SK-N-SH (cell line): Measurements from ENCODE around the gene CNTN4. TPM values are rescaled to one million over a fixed set of nuclear protein-coding genes. Genes with fewer than 3 reads are reported as not detected.

Experiments
- CTCF ChIA-PET: fragments of 300-600, 350-600 bp; formaldehyde crosslinking; extraction: SDS; loops from one replicate; lab custom pipeline; 2021; lab: Yijun Ruan, JAX
- POLR2A ChIA-PET: fragments of 350-600 bp; sonication (Branson Sonifier 250); formaldehyde crosslinking; extraction: SDS; loops from one replicate; lab custom pipeline; 2020; ENCODE audit warnings: antibody characterized with exemption, inconsistent platforms; lab: Yijun Ruan, JAX
- DNase-seq: peaks from one replicate; pipeline ENCODE4 v3.0.0; 2012
- H2AFZ ChIP-seq: fragments of 200-600 bp; sonication (generic); 2 replicates; pipeline ENCODE4 v1.8.1; 2016; ENCODE audit warnings: antibody characterized with exemption, mild to moderate bottlenecking, low read depth
- H3F3A ChIP-seq: fragments of 200-600 bp; sonication (generic); replicated peaks from 2 replicates; pipeline ENCODE3; 2016; ENCODE audit warnings: antibody characterized with exemption, mild to moderate bottlenecking; ENCODE audit not compliant: insufficient read depth
- H3K27ac ChIP-seq, 2 experiments: fragments of 200-500 bp in 1 of 2; fragments of 200-600 bp in 1 of 2; sonication (Bioruptor generic) in 1 of 2; sonication (generic), shearing (Covaris generic) in 1 of 2; 2 replicates each; pipeline versions ENCODE4 v1.5.1 to v1.6.1; 2014 to 2016; ENCODE audit warnings: low read depth in 2 of 2, inconsistent platforms in 1 of 2, low read length in 1 of 2, mild to moderate bottlenecking in 1 of 2, mixed read lengths in 1 of 2
- H3K27me3 ChIP-seq: fragments of 200-600 bp; sonication (generic), shearing (Covaris generic); 2 replicates; pipeline ENCODE4 v1.6.1; 2016; ENCODE audit warnings: mixed run types; ENCODE audit not compliant: insufficient read depth
- H3K36me3 ChIP-seq, 2 experiments: fragments of 200-500 bp in 1 of 2; fragments of 200-600 bp in 1 of 2; sonication (Bioruptor generic) in 1 of 2; sonication (generic) in 1 of 2; replicated peaks in 1 of 2; 2 replicates each; pipeline versions ENCODE3 to v1.5.1; 2014 to 2016; ENCODE audit warnings: low read length in 1 of 2, mild to moderate bottlenecking in 1 of 2; ENCODE audit not compliant: insufficient read depth in 2 of 2, control insufficient read depth in 1 of 2
- H3K4me1 ChIP-seq, 2 experiments: fragments of 200-500 bp in 1 of 2; fragments of 200-600 bp in 1 of 2; sonication (Bioruptor generic) in 1 of 2; sonication (generic), shearing (Covaris generic) in 1 of 2; 2 replicates each; pipeline versions ENCODE4 v1.5.1 to v1.6.1; 2014 to 2016; ENCODE audit warnings: low read depth in 1 of 2, low read length in 1 of 2, mixed run types in 1 of 2; ENCODE audit not compliant: insufficient read depth in 2 of 2, control insufficient read depth in 1 of 2
- H3K4me2 ChIP-seq: fragments of 200-600 bp; sonication (generic), shearing (Covaris generic); 2 replicates; pipeline ENCODE4 v1.6.1; 2017; ENCODE audit warnings: mixed run types
- H3K4me3 ChIP-seq, 2 experiments: fragments of 200-500 bp in 1 of 2; fragments of 200-600 bp in 1 of 2; sonication (Bioruptor generic) in 1 of 2; sonication (generic), shearing (Covaris generic) in 1 of 2; 2 replicates each; pipeline versions ENCODE4 v1.5.1 to v1.8.1; 2014 to 2016; ENCODE audit warnings: low read depth in 2 of 2, inconsistent platforms in 1 of 2, low read length in 1 of 2, mild to moderate bottlenecking in 1 of 2, mixed read lengths in 1 of 2, moderate library complexity in 1 of 2
- H3K79me2 ChIP-seq: fragments of 200-600 bp; sonication (generic); 2 replicates; pipeline ENCODE4 v1.8.1; 2017; ENCODE audit warnings: mild to moderate bottlenecking; ENCODE audit not compliant: insufficient read depth
- H3K9ac ChIP-seq: fragments of 200-600 bp; sonication (generic); 2 replicates; pipeline ENCODE4 v1.6.1; 2017; ENCODE audit warnings: mixed run types
- H3K9me2 ChIP-seq: fragments of 200-600 bp; sonication (generic); 2 replicates; pipeline ENCODE4 v1.6.1; 2017; ENCODE audit warnings: mixed run types
- H3K9me3 ChIP-seq: fragments of 200-600 bp; sonication (generic); 2 replicates; pipeline ENCODE4 v1.6.1; 2017; ENCODE audit warnings: mixed run types, mild to moderate bottlenecking, moderate library complexity
- H4K20me1 ChIP-seq: fragments of 200-600 bp; sonication (generic); 2 replicates; pipeline ENCODE4 v1.6.1; 2017; ENCODE audit warnings: mild to moderate bottlenecking, mixed run types; ENCODE audit not compliant: insufficient read depth
- ELF1 ChIP-seq: IDR thresholded peaks from 2 replicates; pipeline ENCODE4 v1.4.0; 2012
- EP300 ChIP-seq, 2 experiments: IDR thresholded peaks; 2 replicates each; pipeline versions ENCODE4 v1.4.0 to v1.6.1; 2012; ENCODE audit warnings: borderline replicate concordance in 1 of 2, low read depth in 1 of 2, low read length in 1 of 2
- FOSL2 ChIP-seq: IDR thresholded peaks from 2 replicates; pipeline ENCODE4 v1.4.0; 2012; ENCODE audit warnings: low read depth, mild to moderate bottlenecking, moderate library complexity, borderline replicate concordance
- FOXJ3 ChIP-seq: sonication (generic); formaldehyde crosslinking; IDR thresholded peaks from 2 replicates; pipeline ENCODE4 v1.5.1; 2020; ENCODE audit warnings: mild to moderate bottlenecking, missing genetic modification reagents
- MXI1 ChIP-seq: IDR thresholded peaks from 2 replicates; pipeline ENCODE4 v1.6.1; 2012; ENCODE audit warnings: mild to moderate bottlenecking, low read depth, low read length, improper control_type of control experiment
- RXRA ChIP-seq: IDR thresholded peaks from 2 replicates; pipeline ENCODE4 v1.4.0; 2012; ENCODE audit warnings: low read depth, mild to moderate bottlenecking, borderline replicate concordance
- TEAD4 ChIP-seq: IDR thresholded peaks from 2 replicates; pipeline ENCODE4 v1.4.0; 2012; ENCODE audit warnings: mild to moderate bottlenecking, borderline replicate concordance; ENCODE audit not compliant: insufficient read depth
- WGBS: methylation state at CpG from one replicate; pipeline ENCODE4 v1.1.6; 2017; ENCODE audit warnings: low lambda C conversion rate; 5-methylcytosine and 5-hydroxymethylcytosine counted together
- polyA plus RNA-seq, 3 experiments: library from polyadenylated mRNA; depleted of rRNA; stranded (reverse); fragments of >200 nt; gene quantifications; 2 replicates each; pipeline ENCODE4 v1.2.3, GENCODE V29; 2012
- TF ChIP-seq, protein P1 (sequence below): IDR thresholded peaks from 2 replicates; pipeline ENCODE4; 2012
- TF ChIP-seq, protein P2 (sequence below): IDR thresholded peaks from 2 replicates; pipeline ENCODE4 v1.4.0; 2012; ENCODE audit warnings: low read depth, borderline replicate concordance
- TF ChIP-seq, protein P3 (sequence below): fragments of 150-350 bp; IDR thresholded peaks from 2 replicates; pipeline ENCODE4 v1.6.1; 2016; ENCODE audit warnings: mild to moderate bottlenecking, low read depth, low read length
- TF ChIP-seq, protein P4 (sequence below): IDR thresholded peaks from 2 replicates; pipeline ENCODE4 v1.6.1; 2012; ENCODE audit warnings: mild to moderate bottlenecking, low read depth, low read length, moderate library complexity

The CNTN4 gene
- polyA plus RNA-seq, 1 of the 3 experiments (the other 2 are of a cell fraction) = 0.12 TPM

DNA sequence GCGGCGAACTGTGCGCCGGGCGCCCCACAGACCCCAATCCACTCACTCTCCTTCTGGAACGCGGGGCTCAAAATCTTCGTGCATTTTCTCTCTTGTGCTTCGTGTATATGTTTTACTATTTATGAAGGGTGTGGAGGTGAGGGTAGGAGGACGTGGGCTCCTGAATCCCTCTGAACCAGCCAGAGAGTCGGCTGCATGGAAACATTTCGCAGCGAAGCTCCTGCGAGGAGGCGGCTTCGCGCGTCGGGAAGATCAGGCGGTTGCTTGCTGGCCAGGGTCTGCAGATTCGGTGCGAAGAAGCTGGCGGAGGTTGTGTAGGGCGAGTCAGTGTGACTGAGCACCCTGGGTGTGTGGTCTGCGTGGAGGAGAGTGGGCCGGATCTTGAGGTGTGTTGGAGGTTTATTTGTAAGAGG lies 1.1 kb downstream of the CNTN4 start:
- WGBS = 47% methylated on average over 19 of the region's 26 CpGs
- H3K27ac ChIP-seq = no peak overlapping the region
- no peak overlapping the region for H3K4me2 ChIP-seq
- H3K79me2 ChIP-seq = no peaks in the 10 kb centered on the region
- TF ChIP-seq, protein P1, sequence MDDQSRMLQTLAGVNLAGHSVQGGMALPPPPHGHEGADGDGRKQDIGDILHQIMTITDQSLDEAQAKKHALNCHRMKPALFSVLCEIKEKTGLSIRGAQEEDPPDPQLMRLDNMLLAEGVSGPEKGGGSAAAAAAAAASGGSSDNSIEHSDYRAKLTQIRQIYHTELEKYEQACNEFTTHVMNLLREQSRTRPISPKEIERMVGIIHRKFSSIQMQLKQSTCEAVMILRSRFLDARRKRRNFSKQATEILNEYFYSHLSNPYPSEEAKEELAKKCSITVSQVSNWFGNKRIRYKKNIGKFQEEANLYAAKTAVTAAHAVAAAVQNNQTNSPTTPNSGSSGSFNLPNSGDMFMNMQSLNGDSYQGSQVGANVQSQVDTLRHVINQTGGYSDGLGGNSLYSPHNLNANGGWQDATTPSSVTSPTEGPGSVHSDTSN = no peak
- TF ChIP-seq, protein P2, sequence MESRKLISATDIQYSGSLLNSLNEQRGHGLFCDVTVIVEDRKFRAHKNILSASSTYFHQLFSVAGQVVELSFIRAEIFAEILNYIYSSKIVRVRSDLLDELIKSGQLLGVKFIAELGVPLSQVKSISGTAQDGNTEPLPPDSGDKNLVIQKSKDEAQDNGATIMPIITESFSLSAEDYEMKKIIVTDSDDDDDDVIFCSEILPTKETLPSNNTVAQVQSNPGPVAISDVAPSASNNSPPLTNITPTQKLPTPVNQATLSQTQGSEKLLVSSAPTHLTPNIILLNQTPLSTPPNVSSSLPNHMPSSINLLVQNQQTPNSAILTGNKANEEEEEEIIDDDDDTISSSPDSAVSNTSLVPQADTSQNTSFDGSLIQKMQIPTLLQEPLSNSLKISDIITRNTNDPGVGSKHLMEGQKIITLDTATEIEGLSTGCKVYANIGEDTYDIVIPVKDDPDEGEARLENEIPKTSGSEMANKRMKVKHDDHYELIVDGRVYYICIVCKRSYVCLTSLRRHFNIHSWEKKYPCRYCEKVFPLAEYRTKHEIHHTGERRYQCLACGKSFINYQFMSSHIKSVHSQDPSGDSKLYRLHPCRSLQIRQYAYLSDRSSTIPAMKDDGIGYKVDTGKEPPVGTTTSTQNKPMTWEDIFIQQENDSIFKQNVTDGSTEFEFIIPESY = no peak
- TF ChIP-seq, protein P3, sequence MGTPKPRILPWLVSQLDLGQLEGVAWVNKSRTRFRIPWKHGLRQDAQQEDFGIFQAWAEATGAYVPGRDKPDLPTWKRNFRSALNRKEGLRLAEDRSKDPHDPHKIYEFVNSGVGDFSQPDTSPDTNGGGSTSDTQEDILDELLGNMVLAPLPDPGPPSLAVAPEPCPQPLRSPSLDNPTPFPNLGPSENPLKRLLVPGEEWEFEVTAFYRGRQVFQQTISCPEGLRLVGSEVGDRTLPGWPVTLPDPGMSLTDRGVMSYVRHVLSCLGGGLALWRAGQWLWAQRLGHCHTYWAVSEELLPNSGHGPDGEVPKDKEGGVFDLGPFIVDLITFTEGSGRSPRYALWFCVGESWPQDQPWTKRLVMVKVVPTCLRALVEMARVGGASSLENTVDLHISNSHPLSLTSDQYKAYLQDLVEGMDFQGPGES = no peak
- no peak for TF ChIP-seq FOXJ3 (CRISPR knock-in tag)
- TF ChIP-seq TEAD4 = no peak
- no peak for TF ChIP-seq RXRA
- no peak for TF ChIP-seq EP300 (IDR thresholded peaks at IDR 0.05; ENCODE audit: borderline replicate concordance in 1 of 2, low read depth in 1 of 2, low read length in 1 of 2)
- TF ChIP-seq ELF1 = no peak
- no peak for TF ChIP-seq FOSL2
- TF ChIP-seq MXI1 = no peak
- TF ChIP-seq, protein P4, sequence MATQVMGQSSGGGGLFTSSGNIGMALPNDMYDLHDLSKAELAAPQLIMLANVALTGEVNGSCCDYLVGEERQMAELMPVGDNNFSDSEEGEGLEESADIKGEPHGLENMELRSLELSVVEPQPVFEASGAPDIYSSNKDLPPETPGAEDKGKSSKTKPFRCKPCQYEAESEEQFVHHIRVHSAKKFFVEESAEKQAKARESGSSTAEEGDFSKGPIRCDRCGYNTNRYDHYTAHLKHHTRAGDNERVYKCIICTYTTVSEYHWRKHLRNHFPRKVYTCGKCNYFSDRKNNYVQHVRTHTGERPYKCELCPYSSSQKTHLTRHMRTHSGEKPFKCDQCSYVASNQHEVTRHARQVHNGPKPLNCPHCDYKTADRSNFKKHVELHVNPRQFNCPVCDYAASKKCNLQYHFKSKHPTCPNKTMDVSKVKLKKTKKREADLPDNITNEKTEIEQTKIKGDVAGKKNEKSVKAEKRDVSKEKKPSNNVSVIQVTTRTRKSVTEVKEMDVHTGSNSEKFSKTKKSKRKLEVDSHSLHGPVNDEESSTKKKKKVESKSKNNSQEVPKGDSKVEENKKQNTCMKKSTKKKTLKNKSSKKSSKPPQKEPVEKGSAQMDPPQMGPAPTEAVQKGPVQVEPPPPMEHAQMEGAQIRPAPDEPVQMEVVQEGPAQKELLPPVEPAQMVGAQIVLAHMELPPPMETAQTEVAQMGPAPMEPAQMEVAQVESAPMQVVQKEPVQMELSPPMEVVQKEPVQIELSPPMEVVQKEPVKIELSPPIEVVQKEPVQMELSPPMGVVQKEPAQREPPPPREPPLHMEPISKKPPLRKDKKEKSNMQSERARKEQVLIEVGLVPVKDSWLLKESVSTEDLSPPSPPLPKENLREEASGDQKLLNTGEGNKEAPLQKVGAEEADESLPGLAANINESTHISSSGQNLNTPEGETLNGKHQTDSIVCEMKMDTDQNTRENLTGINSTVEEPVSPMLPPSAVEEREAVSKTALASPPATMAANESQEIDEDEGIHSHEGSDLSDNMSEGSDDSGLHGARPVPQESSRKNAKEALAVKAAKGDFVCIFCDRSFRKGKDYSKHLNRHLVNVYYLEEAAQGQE = no peak
- TF ChIP-seq, all 33 proteins: peak for 0
- H3K4me3 ChIP-seq = peak overlapping the region in 1 of 2 experiments; percentile 53; a peak in 2 of 4 replicates
- H2AFZ ChIP-seq = no peak overlapping the region
- H3K9me3 ChIP-seq = no peaks in the 10 kb centered on the region
- H3K4me1 ChIP-seq = peaks cover 0 to 7% of the 10 kb centered on the region in 2 experiments; a peak in 1 of 4 replicates
- no peaks in the 10 kb centered on the region for H3K27me3 ChIP-seq
- no peaks in the 10 kb centered on the region for H4K20me1 ChIP-seq
- no peak overlapping the region for H3K9ac ChIP-seq
- POLR2A ChIA-PET = no interaction called here
- DNase-seq = no peak
- H3K36me3 ChIP-seq = no peaks in the 10 kb centered on the region
- no peaks in the 10 kb centered on the region for H3K9me2 ChIP-seq
- CTCF ChIA-PET = interaction anchor here (0.9 to 2.0 kb wide), 4 partner anchors 19 to 1018 kb away, joined by 3 to 6 read pairs (median 4); no protein-coding TSS in a partner anchor
- no peaks in the 10 kb centered on the region for H3F3A ChIP-seq
